ENCODE results near the gene KIAA0319L. TPM values are rescaled to one million over a fixed set of nuclear protein-coding genes. Genes with fewer than 3 reads are reported as not detected.
A peak's percentile ranks its signal among the peaks of the same experiment; 100 is the strongest.

KIAA0319L gene
- total RNA-seq = 66.9 TPM

DNA sequence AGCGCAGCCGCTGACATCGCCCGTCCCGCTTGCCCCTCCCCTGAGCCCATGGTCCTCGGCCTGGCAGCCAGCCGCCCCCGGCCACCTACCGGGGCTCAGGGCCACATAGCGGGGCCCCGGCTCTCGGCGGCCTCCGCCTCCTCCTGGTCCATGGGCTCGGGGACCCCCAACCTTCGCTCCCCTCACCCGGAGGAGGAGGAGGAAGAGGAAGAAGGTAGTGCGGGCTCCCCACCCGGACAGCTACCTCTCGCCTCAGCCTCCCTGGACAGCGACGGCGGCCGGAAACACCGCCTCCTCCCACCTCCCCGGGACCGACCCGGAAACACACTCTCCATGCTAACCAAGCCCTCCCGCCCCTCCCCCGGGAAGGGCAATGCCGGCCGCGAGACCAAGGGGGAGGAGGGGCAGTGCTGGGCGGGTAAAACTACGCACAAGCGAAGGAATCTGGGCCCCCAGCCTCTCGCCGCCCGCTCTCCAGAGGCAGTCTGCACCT is at the start of gene KIAA0319L:
KIAA0319L (minus strand) TSS at position 286 of the 493 bp plus-strand sequence. CDS start 2,912 bp downstream, outside the sequence.
- intact Hi-C loops (cut with DNase I) = no loop called here
- ATAC-seq (peak; percentile 91), DNase-seq (ENCODE audit: low spot score) (peak; percentile 92)

- ATAC-seq (no peak), DNase-seq (ENCODE audit: low spot score) (no peak)
- intact Hi-C loops (cut with DNase I) = no loop called here
Observed at GRCh38 chr1:35605867-35606182, 48.6 kb upstream of the KIAA0319L start.

GRCh38 chr1:35605071-35605866 is 48.1 kb upstream of the KIAA0319L start:
- intact Hi-C loops (cut with DNase I) = no loop called here
- no peak for DNase-seq (ENCODE audit: low spot score)
- ATAC-seq = no peak

- DNase-seq (ENCODE audit: low spot score) (no peak), ATAC-seq (no peak)
- intact Hi-C loops (cut with DNase I) = no loop called here
Observed at GRCh38 chr1:35603941-35604340, 46.7 kb upstream of the KIAA0319L start.

DNA sequence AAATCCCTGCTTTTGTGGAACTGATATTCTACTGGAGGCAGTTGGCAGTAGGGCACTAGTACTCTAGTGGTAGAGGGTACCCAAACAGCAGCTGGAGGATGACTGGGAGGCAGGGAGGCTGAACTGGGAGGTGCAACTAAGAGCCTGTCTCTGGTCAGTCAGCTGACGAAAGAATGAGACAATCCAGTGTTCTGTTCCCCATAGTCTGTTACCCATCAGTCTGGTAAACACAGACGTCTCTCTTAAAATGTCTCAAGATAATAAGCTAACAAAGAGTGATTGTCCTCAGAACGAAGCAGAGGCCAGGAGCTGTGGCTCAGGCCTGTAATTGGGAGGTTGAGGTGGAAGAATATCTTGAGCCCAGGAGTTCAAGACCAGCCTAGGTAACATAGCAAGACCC is 46.3 kb upstream of the KIAA0319L start:
- ATAC-seq = peak; percentile 50
- intact Hi-C loops (cut with DNase I) = no loop called here
- DNase-seq (ENCODE audit: low spot score) = no peak

GRCh38 chr1:35600593-35600992 is 43.4 kb upstream of the KIAA0319L start:
- DNase-seq (ENCODE audit: low spot score) (no peak), ATAC-seq (no peak)
- intact Hi-C loops (cut with DNase I) = no loop called here

DNA sequence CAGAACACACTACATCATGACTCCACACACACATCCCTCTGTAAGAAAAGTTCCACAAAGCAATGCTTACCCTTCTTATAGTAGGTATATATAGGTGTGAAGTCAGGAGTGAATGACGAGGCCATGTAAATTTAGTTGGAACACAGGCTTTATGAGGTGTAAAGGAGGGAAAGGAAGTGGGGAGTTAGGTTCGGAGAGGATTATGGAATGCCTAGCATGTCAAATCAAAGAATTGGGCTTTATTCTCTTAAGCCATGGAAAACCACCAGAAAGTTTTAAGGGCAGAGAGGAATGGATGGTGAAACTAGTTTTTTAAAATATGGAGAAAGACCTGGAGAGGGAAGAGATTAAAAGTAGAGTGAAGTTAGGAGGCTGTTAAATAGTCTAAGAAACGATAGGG is 42.2 kb upstream of the KIAA0319L start:
- no peak for ATAC-seq
- DNase-seq (ENCODE audit: low spot score) = no peak
- intact Hi-C loops (cut with DNase I) = no loop called here

DNA sequence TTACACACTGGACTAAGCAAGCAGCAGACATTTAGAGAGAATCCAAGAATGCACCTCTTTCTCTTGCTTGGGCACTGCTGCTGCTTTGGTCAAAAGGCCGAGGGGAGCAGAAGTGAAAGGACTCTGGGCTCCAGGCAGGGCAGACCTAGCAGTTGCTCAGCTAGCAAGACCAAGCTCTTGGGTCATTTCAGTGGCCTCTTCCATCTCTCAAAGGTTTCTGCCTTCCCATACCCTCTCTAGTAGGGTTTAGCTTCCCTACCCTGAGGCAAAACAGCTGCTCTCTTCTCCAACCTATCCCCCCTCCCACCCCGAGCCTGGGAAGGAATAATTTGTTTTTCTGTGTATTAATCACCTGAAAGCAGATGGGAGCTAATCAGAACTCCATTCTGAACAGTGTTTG is 41.7 kb upstream of the KIAA0319L start:
- DNase-seq (ENCODE audit: low spot score) (no peak), ATAC-seq (no peak)
- intact Hi-C loops (cut with DNase I) = no loop called here

DNA sequence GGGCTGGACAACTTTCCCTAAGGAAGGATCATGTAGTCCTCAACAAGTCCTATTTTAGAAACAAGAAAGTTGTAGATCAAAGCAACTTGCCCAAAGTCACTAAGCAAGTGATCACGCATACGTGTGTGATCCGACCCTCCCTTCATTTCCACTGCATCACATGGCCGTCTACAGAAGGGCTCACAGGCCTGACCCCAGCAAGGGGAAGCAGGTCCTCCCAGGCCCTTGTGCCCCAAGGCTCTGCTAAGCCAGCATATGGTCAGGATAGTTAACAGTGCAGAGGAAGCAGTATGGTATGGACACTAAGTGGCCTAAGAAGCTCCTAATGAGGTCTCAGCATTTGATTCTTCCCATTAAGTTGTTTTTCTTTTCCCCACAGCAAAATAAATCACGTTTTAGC is 40.7 kb upstream of the KIAA0319L start:
- DNase-seq (ENCODE audit: low spot score) = no peak
- ATAC-seq = no peak
- intact Hi-C loops (cut with DNase I) = no loop called here

DNA sequence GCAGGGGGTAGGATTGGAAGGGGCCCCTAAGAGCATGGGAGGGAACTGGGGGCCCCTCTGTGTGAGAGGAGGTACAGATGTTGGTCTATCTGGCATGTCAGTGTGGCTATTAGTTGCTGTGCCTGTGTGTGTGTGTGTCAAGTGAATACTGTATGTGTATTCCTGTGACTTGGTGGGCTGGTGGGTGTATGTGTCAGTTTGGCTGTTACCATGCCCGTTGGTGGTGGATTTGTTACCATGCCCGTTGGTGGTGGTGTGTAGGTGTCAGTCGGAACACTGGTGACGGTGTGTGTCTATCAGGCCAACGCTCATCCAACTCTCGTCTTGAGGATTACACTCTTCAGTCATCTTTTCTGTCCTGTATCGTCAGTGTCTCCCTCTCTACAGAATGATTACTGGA is 38.5 kb upstream of the KIAA0319L start:
- intact Hi-C loops (cut with DNase I) = no loop called here
- no peak for DNase-seq (ENCODE audit: low spot score)
- ATAC-seq = no peak

- ATAC-seq (no peak), DNase-seq (ENCODE audit: low spot score) (no peak)
- intact Hi-C loops (cut with DNase I) = no loop called here
Observed at GRCh38 chr1:35594005-35594760, 37.0 kb upstream of the KIAA0319L start.

GRCh38 chr1:35592991-35593769 is 36.0 kb upstream of the KIAA0319L start:
- ATAC-seq (no peak), DNase-seq (ENCODE audit: low spot score) (no peak)
- intact Hi-C loops (cut with DNase I) = no loop called here

GRCh38 chr1:35591211-35591610 is 34.0 kb upstream of the KIAA0319L start:
- DNase-seq (ENCODE audit: low spot score) = no peak
- ATAC-seq = no peak
- intact Hi-C loops (cut with DNase I) = no loop called here

GRCh38 chr1:35590476-35591040 is 33.4 kb upstream of the KIAA0319L start:
- DNase-seq (ENCODE audit: low spot score) (no peak), ATAC-seq (no peak)

GRCh38 chr1:35589516-35590427 is 32.6 kb upstream of the KIAA0319L start:
- DNase-seq (ENCODE audit: low spot score) (no peak), ATAC-seq (no peak)
- intact Hi-C loops (cut with DNase I) = no loop called here

More at GRCh38 chr1:35590476-35591040, 33.4 kb upstream of the KIAA0319L start:
- intact Hi-C loops (cut with DNase I) = no loop called here

DNA sequence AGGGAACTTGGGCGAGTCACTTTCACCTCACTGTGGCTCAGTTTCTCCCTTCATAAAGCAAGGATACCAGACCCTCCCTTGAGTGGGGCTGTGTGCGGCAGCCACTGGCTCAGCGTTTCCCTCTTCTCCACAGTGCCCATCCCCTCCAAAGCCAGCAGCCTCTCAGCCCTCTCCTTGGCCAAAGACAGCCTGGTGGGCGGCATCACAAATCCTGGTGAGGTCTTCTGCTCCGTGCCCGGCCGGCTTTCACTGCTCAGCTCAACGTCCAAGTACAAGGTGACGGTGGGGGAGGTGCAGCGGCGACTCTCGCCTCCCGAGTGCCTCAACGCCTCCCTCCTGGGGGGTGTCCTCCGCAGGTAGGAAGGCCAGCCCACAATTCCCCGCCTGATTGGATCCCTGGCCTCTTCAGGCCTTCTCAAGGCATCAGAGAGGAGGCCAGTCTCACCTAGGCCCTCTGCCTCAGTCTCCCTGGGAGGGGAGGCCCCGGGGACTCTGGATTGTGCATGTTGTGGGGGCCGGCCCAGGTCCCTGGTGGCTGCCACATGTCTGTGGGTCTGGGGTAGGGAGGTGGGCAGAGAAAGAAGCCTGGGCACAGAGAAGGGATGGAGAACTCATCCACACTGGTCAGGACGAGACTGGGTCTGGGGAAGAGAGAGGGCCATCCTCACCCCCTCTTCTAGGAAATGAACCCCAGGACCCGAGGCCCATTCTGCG is 31.2 kb upstream of the KIAA0319L start:
- DNase-seq (ENCODE audit: low spot score) = no peak
- intact Hi-C loops (cut with DNase I) = no loop called here
- ATAC-seq = no peak

DNA sequence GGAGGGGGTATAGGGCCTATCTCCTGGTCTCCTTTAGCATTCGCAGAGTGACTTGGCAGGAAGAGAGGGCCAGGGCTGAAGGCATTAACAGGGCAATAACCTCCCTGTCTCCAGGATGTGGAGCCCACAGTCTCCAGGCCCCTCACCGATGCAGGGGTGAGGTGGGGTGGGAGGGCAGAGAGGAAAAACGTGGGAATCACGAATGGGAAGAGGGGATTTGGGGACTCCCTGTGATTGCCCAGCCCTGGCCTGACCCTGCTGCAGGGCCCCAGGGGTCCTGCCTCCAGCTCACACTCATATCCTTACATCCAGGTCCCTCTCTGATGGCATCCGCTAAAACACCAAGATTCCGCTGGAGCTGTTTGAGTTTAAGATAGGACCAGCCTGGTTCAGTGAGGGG is 30.5 kb upstream of the KIAA0319L start:
- DNase-seq (ENCODE audit: low spot score) = no peak
- ATAC-seq = no peak
- intact Hi-C loops (cut with DNase I) = no loop called here

- no peak for DNase-seq (ENCODE audit: low spot score)
Observed at GRCh38 chr1:35586808-35587207, 29.6 kb upstream of the KIAA0319L start.

More at GRCh38 chr1:35586808-35587207, 29.6 kb upstream of the KIAA0319L start:
- intact Hi-C loops (cut with DNase I) = no loop called here
- no peak for ATAC-seq

Measured in sciatic nerve (tissue), 2 donors.